ENCODE measurements around the gene SLC4A11.
"Not testable (repeated sequence)": the region's sequence is repeated elsewhere in the genome, so short reads cannot be mapped to it uniquely, and the experiment has no call there.

SLC4A11 gene

GRCh38 chr20:3221398-3222226 is 17.4 kb downstream of the SLC4A11 start:
- TF ChIP-seq, protein P1, sequence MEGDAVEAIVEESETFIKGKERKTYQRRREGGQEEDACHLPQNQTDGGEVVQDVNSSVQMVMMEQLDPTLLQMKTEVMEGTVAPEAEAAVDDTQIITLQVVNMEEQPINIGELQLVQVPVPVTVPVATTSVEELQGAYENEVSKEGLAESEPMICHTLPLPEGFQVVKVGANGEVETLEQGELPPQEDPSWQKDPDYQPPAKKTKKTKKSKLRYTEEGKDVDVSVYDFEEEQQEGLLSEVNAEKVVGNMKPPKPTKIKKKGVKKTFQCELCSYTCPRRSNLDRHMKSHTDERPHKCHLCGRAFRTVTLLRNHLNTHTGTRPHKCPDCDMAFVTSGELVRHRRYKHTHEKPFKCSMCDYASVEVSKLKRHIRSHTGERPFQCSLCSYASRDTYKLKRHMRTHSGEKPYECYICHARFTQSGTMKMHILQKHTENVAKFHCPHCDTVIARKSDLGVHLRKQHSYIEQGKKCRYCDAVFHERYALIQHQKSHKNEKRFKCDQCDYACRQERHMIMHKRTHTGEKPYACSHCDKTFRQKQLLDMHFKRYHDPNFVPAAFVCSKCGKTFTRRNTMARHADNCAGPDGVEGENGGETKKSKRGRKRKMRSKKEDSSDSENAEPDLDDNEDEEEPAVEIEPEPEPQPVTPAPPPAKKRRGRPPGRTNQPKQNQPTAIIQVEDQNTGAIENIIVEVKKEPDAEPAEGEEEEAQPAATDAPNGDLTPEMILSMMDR (conservative IDR thresholded peaks at IDR 0.05) = no peak
- H3K27ac ChIP-seq = peak overlapping the region; percentile 81

- peak overlapping the region; percentile 18; the same call in 1 of the 2 replicates for H3K27ac ChIP-seq
- TF ChIP-seq, protein P1 (conservative IDR thresholded peaks at IDR 0.05) = peak; percentile 92
These were observed 20.5 kb downstream of the SLC4A11 start for GRCh38 chr20:3218307-3218988.

- not testable (repeated sequence) for H3K27ac ChIP-seq
These were observed 23.6 kb downstream of the SLC4A11 start for GRCh38 chr20:3215359-3215917.

- TF ChIP-seq, protein P1 (conservative IDR thresholded peaks at IDR 0.05) = no peak
- no peak overlapping the region for H3K27ac ChIP-seq
These were observed 25.8 kb downstream of the SLC4A11 start for GRCh38 chr20:3213226-3213625.

DNA sequence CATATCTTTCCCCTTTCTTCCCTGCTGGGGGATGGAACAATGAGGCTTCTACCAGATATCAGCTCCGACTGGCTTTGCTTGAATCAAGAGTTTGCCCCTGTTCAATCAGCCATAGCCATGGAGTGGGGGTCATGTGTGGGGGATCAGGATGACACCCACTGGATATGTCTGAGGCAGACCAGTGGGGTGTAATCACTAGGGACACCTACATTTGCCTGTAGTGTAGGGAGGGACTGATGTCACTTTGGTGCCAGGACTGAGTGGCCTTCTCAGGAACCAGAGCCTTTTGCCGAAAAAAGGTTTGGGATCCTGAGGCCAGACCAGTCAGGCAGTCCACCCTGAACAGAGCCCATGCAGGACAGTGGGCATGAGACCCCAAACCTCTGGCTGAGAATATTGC is 28.6 kb downstream of the SLC4A11 start:
- peak overlapping the region; percentile 89; the same call in 1 of the 2 replicates for H3K27ac ChIP-seq

GRCh38 chr20:3209946-3210317 is 29.1 kb downstream of the SLC4A11 start:
- peak overlapping the region; percentile 89 for H3K27ac ChIP-seq
- TF ChIP-seq, protein P1 (conservative IDR thresholded peaks at IDR 0.05) = no peak

More for the DNA sequence above, 28.6 kb downstream of the SLC4A11 start:
- TF ChIP-seq, protein P1 (conservative IDR thresholded peaks at IDR 0.05) = no peak

- peak within 1 kb of the TSS; percentile 89 for H3K27ac ChIP-seq
- TF ChIP-seq, protein P1 (conservative IDR thresholded peaks at IDR 0.05) = no peak
These were observed 29.6 kb downstream of the SLC4A11 start, which contains the start of gene ITPA for GRCh38 chr20:3209257-3209945. Gene ITPA (plus strand): TSS chr20:3209498. CDS start chr20:3209552, 54 bp downstream.

Data from VCaP (cell line).